Measurements from ENCODE around the gene SSTR5.

SSTR5 gene

GRCh38 chr16:1040346-1040745, 32.2 kb upstream of the SSTR5 start:
- DNase-seq: no peak

DNA sequence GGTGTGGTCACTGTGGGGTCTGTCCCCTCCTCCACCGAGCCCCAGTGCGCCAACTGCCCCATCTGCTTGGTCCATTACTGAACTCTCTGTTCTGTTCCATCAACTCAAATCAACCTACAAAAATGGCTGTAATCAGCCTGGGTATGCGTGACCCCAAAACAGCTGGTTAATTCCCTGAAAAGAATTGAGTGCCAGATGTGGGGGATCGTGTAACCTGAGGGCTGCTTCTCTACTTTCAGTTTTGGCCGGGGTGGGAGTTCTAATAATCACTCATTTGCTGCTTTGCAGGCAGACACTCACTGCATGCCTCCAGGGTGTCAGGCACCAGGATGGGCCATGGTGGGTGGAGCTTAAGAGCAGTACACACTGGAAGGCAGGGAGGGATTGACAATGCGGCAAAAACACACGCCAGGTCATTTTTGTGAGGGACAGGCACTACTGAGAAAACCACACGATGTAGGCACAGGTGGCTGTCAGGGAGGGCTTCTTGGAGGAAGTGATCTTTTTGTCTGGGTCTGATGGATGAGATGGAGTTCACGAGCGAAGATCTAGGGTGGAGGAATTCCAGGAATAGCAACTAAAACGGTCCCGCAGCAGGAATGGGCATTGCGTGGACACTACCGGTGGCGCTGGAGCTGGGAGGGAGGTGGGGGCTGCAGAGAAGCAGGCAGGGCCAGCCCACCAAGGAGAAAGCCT, 30.4 kb upstream of the SSTR5 start:
- no peak for DNase-seq

DNA sequence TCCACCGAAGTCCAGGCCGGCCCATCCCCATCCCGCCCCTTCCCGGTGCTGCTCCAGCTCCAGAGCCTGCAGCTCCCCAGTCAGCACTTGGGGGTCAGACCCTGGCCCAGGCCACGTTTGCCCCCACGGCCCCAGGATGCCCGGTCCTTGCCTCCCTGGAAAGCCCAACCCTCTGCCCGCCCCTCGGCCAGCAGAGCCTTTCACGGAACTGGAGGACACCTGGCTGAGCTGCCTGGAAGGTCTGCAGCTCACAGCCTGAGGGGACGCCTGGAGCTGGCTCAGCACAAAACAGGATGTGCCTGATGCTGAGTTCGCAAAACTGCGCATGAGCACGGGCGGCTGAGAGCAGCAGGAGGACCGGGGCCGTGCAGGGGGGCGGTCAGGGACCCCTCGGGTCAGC, 29.7 kb upstream of the SSTR5 start:
- DNase-seq: no peak

DNA sequence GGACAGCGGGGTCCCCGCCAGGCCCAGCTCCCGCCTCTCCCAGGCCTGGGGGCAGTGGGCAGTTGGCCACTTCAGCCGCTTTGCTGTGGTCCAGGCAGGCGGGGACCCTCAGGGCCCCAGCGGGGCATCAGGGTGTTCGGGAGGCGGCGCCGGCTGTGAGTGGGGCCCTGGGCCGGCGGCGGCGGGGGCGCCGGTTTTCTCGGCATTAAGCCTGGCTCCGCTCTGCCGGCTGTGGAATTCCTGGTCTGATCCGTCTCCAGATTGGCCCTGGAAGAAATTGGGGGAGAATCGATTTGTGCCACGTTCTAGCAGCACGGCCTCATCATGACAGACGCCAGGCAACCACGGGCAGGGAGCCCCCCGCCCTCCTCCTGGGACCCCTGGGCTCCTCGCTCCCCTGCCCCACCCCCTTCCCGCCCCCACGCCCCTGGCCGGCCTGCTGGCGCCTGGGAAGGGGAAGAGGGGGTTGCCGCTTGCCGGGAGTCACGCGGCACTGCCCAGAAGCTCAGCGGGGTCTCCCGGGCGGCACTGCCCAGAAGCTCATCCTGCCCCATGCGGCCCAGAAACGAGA, 28.6 kb upstream of the SSTR5 start:
- no peak for DNase-seq

DNA sequence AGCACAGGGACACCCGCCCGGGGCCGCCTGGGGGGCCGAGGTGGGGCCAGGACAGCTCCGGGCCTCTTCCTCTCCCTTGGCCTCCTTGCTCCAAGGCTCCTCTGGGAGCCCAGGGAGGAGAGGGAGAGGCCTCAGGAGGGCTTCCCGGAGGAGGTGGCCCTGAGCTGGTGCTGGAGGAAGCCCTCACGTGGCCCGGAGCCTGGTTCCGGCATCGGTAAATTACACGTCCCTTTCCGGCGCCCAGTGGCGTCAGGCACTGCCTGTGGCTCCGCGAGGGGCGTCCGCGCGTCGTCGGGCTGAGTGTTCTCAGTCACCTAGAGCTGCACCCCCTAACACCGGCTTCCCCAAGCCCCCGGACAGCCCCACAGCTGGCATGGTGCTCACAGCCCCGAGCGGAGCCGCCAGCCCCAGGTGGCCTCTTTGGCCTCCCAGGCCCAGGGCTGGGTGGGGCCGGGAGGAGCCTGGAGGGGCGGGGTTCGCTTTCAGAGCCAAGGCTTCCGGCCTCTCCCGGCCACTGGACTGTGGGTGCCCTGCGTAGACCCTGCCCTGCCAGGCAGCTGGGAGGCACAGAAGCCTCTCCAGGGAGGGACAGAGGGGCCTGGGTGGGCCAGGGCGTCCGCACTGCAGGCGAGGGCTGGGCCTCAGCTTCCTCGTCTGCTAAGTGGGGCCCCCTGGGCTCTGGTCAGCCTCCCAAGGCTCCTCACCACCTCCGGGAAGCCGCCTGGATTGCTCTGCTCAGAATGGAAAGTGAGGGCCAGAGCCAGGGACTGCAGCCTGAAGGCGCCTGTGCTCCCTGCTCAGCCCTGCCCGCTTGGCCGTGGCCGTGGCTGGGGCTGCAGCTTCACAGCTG, 27.9 kb upstream of the SSTR5 start:
- no peak for DNase-seq

GRCh38 chr16:1045310-1045992, 27.1 kb upstream of the SSTR5 start:
- DNase-seq: no peak

DNA sequence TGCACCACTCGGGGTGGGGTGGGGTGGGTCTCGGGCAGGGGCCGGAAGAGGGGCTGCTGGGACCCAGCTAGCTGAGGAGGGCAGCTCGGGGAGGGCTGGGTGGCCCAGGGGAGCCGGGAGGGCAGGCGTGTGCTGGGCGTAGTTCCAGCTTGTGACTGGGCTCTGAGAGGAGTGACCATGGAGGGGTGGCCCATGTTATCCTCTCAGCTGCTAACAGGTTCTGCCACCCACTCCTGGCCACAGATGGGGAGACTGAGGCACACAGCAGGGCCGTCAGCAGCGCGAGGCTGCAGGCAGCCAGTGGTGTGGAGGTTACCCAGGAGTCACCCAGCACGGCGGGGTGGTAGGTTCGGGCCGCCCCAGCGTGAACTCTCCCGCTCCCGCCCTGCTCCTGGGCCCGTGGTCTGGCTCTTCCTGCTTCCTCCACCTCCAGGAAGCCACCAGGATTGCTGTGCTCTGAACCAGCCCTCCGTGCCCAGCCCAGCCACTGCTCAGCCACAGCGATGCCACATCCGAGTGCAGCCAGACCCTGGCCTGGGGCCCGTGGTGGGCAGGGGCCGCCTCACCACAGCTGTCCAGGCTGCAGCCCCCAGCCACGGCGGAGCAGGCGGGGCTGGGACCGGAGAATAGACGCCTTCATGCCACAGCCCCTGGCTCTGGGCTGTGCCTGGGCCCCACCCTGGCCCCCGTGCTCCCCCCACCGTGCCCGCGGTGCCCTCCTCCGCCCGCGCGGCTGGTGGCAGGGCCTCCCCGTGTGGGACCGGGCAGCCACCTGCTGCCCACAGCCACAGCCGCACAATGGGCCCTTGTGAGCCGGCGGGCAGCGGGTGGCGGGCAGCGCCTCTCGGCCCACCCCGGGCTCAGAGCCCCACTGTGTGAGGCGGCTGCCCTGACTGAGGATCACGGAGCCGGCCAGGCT, 26.3 kb upstream of the SSTR5 start:
- DNase-seq: no peak

GRCh38 chr16:1047123-1047522, 25.4 kb upstream of the SSTR5 start:
- DNase-seq: no peak

DNA sequence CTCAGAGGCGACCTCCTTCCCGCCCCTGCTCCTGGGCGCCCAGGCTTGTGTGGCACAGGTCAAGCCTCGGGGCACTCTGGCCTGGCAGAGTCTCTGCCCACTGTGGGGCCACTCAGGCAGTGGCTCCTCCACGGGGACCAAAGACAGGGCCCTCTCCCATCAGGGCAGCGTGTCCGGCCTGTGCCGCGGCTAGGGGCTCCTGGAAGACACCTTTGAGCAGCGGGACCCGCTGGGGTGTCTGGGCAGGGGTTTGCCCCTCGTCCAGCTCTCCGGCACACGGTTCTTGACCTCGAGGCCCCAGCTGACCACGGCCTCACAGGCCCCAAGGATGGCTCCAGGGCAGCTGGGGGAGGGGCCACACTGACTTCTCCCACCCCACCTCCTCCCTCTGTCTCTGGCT, 24.7 kb upstream of the SSTR5 start:
- DNase-seq: no peak

DNA sequence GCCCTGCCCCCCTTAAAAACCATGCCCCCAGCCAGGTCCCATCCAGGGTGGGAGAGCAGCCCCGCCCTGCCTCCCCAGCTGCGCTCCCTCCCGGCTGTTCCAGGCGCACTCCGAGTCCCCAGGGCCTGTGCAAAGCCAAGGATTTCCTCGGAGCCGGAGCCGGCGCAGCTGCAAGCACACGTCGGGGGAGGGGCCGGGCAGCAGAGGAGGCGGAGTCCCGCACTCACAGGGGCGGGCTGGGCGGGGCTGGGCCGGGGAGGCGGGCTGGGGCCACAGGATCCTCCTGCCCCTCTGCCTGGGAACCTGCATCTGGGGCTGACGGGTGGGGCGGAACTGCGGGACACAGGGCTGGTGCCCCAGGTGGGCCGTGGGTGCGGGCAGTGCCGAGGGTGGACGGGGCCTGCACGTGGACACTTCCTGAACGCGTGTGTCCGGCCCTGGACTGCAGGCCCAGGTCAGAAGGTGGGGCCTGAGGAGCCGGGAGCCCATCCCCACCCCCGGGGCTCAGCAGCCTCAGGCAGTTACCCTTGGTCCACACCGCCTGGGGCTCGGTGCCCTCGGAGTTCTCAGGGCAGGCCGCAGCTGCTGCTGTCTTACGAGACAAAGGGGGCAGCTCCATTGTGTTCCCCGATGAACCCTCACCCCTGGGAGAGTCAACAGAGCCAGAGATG, 24.0 kb upstream of the SSTR5 start:
- no peak for DNase-seq

DNA sequence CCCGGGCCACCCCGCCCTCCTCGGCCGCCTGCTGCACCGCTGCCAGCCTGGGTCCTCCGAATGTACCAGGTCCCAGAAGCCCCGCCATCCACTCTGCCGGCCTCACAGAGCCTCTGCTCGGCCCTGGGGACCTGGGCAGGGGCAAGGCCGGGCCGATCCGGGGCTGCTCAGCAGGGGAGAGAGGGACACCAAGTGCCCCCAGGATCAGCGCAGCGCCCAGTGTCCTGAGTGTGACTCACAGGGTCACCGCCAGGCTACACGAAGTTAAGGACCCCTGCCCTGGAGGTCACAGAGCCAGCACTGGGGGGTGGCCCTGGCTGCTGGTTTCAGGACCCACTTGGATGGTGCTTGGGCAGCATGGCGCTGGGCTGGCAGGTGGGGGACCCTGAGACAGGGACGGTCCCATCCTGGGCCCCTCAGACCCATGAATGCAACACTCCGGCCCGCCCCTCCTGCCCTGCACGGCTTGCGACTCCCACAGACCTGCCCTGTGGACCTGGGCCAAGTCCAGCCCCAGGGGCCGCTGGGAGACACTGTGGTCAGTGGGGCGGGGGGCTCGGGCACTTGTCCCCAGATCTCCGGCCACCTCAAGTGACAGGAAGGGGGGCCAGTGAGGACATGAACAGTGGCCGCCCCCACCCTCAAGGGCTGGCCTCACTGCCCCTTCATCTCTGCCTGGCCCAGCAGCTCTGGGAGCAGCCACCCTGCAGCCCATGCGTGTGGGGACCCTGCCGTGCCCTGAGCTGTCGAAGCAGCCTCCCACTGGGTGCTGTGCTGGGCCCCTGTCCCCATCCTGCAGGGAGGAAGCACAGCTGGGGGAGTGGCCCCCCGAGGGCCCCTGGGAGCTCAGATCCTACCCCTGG, 23.2 kb upstream of the SSTR5 start:
- DNase-seq: no peak

DNA sequence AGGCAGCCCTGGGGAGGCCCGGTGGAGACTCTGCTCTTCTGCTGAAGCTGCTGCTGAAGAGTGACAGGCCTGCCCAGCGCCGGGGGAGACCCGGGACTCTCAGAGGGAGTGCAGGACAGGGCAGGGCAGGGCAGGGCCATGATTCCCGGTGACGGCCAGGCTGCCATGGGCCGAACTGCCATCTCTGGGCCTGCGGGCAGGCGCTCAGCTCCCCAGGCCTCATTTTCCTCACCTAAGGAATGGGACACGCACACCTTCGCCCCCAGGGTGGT, 22.6 kb upstream of the SSTR5 start:
- DNase-seq: no peak

DNA sequence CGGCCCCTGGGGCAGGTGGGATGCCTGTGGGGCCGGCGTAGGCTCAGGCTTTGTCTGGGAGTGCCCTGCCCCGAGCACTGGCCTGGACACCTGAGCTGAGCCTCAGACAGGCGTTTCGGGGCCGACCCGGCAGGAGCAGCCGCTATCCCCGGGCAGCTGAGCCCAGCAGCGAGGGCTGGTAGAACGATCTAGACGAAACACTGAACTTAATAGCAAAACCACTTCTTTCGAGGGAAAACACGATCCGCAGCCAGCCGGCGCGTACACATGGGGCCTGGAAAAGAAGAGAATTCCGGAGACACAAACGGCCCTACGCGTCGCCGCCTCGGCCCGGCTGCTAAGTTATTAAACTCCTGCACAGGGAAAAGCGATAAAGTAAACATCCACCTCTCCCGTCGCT, 22.0 kb upstream of the SSTR5 start:
- DNase-seq: no peak

- DNase-seq: no peak
These were observed 21.6 kb upstream of the SSTR5 start for GRCh38 chr16:1050921-1051320.

- no peak for DNase-seq
These were observed 21.1 kb upstream of the SSTR5 start for GRCh38 chr16:1051446-1051845.

DNA sequence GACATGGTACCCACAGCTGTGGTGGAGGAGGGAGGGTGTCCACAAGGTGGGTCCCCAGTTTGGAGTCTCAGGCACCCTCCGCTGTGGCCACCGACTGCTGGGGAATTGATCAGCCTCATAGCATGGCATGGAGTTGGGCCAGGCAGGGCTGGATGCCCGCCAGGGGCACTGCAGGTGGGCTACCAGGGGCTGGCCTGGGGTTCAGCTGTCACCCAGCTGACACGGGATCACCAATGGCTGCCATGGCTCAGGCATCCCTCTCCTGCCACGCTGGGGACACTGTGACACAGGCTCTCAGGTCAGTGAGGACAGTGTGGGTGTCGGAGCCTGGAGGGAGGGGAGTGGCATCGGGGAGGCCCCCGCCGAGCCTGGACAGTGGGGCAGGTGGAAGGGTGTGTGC, 19.8 kb upstream of the SSTR5 start:
- DNase-seq: no peak

- no peak for DNase-seq
These were observed 19.4 kb upstream of the SSTR5 start for GRCh38 chr16:1053121-1053521.

DNA sequence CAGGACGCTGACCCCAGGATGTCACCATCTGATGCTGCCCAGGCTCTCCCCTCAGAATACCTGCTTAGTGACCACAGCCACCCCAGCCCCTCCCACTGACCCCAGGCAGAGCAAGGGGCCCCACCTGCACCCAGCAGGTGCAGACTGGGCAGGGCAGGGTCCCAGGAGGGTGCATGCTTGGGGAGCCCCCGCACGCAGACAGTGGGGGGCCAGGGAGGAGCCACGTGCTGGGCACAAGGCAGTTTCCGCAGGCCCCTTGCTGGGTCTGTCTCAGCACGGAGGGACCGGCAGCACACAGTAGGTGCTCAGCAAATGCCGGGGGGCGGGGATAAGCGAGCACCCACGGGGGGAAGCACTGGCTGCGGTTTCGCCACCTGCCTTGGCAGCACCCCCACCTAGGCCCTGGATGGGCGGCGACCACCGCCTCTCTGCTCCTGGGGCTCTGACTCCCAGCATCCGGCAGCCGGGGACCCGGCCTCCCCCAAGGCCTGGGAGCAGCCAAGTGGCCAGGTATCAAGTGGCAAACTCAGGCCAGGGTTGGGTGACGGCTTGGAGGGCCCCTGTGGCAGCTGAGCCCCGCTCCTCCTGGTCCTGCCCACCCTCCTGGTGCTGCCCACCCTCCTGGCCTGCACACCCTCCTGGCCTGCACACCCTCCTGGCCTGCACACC, 18.7 kb upstream of the SSTR5 start:
- DNase-seq: no peak

DNA sequence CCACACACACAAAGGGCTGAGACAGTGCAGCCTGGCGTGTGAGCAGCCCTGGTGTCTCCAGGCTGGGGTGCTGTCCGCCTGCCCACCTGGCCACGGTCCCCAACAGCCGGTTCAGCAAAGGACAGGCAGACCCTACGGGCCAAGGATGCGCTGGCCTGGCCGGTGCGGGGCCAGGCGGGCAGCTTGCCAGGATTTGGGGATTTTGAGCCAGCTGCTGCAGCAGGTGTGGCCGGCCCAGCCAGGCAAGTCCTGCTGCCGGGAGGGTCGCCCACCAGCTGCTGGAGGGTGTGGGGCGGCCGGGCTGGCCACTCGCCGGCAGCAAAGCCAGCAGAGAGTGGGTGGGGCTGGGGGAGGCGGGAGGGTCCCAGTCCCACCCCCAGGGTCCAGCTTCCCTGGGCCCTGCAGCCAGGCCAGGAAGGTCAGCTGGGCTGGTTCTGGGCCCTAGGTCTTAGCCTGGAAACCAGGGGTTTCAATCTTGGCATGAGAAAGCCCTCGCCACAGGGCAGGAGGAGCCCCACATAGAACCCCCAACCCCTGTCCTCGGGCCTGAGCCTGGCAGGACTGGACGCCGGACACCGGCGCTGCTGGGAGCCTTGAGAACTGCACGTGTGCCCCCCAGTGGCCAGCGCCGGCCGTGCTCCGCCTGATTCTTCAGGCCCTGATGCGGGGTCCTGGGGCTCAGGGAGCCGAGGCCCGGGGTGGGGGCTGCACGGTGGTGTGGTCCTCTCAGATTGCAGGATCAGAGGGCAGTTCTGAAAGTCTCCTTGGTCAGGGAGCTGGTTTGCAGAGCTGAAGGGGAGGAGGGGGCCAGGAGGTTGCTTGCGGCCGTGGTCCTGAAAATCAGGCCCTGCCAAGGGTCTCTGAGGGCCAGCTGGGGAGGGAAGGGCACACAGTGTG, 17.6 kb upstream of the SSTR5 start:
- DNase-seq: no peak

DNA sequence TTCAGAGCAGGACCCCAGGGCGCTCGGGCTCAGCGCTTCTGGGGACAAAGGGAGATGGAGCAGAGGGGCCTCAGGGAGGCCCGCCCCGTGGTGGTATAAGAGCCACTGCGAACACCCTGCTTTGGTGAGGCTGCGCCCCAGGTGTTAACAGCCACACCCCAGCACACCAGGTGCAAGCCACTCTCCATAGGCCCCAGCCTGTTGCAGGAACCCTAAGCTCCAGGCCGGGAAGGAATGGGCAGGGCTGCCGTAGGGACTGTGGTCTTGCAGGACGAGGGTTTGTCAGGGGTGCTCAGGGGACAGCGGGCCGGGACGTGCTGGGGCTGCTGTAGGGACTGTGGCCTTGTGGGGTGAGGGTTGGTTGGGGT, 17.0 kb upstream of the SSTR5 start:
- no peak for DNase-seq

All from activated effector memory CD4-positive, alpha-beta T cell treated with Interleukin-2 at 50 U/mL for 16 hours (primary cell).